ENCODE results near the gene P4HA2.

The P4HA2 gene

DNA sequence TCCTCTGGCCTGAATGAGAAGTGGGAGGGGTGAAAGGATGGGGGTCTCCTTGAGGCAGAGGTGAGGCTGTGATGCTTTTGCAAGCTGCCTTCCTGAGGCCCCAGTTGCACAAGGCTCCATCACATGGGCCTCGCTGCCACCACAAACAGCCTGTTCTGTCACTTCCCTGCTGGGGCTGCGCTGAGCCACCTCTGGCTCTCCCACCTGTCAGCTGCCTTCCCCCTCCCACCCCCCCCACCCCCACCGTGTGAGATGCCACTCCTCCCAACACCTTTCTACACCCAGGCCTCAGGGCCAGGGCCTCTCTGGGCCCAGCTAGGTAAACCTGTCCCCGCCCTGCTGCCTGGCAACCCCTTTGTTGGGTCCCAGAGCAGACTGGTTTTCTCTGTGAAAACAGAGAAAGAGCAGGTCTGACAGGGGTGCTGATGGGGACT lies 25.4 kb upstream of the P4HA2 start:
- in situ Hi-C loops (cut with MboI; ENCODE audit: low sequenced_read_pairs) = no loop called here

DNA sequence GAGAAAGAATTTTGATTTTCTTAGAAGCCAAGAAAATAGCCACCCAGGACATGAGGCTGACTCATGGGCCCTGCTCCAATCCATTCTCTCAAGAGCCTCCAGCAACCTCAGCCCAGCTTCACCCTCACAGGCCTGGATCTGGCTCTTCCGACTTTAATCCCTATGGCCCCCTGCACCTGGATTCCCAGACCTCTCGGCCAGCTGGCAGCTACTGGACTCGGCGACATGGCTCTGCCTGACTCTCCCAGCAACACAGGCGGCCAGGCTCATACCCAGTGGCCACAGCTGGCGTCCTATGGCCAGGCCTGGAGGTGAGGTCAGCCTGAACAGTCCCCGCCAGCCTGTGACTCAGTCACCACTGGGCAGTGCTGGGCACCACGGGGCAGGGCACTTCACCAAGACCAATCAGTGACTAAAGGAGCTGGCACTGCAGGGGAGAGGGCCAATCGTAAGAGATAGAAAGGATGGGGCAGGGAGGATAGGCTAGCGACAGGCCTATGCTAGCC lies 23.6 kb upstream of the P4HA2 start:
- in situ Hi-C loops (cut with MboI; ENCODE audit: low sequenced_read_pairs) = no loop called here

DNA sequence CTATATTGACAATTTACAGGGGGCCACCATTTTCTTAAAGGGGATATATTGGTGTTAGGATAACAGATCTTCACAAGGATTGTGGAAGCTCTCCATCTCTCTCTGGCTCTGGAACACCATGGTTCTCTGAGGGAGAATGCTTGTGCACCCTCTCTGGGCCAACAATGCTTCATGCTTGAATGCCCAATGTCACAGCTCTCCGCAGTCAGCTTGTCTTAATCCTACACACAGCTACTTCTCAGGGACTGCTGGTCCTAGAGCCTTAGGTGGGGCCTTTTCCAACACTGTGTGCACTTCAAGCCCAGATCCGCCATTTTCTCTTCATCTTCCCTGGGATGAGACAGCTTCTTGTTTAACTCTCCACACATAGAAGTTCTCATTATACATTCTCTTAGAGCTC lies 22.9 kb upstream of the P4HA2 start:
- in situ Hi-C loops (cut with MboI; ENCODE audit: low sequenced_read_pairs) = no loop called here

DNA sequence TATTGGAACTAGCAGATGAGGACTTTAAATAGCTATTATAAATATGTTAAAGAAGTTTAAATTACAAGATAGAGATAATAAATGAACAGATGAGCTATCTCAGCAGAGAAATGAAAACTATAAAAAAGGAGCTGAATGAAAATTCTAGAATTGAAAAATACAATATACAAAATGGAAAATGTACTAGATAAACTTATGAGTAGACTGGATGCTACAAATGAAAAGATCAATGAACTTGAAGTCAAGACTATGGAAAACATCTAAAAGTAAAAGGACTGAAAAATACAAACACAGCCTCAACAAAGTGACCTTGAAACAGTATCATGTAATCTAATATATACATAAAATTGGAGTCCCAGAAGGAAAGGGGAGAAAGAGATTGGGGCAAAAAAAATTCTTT lies 19.2 kb upstream of the P4HA2 start:
- in situ Hi-C loops (cut with MboI; ENCODE audit: low sequenced_read_pairs) = no loop called here

DNA sequence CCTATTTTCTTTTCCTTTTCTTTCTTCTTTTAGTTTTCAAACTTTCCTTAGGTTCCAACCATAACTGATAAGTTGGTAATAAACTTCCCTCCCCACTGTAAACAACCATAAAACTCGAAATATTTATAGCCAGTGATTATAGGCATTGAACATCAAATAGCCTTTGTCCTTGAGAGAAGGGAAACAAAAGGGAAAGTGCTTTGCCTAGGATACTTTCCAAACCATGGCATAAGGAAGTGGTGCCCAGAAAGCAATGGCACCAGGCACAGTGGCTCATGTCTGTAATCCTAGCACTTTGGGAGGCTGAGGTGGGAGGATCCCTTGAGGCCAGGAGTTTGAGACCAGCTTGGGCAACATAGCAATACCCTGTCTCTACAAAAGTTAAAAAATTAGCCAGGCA lies 17.9 kb upstream of the P4HA2 start:
- in situ Hi-C loops (cut with MboI; ENCODE audit: low sequenced_read_pairs) = no loop called here

DNA sequence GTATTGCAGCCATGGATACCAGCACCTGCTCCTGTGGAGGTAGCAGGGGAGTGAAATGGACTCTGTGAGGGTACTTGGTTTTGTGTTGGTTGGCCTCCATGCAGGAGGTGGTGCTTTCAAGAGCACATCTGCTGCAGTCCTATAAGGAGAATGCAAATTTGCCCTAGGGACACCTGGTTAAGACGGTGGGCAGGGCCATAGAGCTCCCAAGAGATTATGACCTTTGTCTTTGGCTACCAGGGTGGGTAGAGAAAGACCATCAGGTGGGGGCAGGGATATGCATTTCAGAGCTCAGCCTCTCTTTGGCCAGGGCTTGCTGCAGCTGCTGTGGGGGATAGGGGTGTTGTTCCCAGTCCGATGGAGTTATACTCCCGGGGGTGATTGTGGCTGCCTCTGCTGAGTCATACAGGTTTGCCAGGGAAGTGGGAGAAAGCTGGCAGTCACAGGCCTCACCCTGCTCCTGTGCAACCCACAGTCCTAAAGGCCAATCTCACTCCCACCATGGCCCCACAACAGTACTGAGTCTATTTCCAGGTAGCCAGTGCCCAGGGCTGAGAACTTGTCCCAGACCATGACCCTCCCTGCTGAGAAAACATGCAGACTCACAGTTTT lies 15.8 kb upstream of the P4HA2 start:
- in situ Hi-C loops (cut with MboI; ENCODE audit: low sequenced_read_pairs) = no loop called here

DNA sequence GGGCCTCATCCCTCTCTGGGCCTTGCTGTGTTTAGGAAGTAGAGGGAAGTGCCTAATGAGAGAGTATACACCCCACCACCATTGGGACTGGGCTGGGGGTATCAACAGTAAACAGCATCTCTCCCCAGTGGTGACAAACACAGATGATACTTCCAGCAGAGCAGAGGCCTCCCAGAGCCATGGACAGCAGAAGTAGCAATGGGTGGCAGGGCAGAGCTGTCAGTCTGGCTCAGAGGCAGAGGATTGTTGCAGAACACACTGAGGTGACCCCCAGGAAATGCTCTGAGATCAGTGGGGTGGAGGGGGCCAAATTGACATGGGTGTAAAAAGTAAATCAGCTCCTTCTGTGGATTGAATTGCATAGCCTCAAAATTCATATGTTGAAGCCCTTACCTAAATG lies 12.1 kb upstream of the P4HA2 start:
- in situ Hi-C loops (cut with MboI; ENCODE audit: low sequenced_read_pairs) = no loop called here

DNA sequence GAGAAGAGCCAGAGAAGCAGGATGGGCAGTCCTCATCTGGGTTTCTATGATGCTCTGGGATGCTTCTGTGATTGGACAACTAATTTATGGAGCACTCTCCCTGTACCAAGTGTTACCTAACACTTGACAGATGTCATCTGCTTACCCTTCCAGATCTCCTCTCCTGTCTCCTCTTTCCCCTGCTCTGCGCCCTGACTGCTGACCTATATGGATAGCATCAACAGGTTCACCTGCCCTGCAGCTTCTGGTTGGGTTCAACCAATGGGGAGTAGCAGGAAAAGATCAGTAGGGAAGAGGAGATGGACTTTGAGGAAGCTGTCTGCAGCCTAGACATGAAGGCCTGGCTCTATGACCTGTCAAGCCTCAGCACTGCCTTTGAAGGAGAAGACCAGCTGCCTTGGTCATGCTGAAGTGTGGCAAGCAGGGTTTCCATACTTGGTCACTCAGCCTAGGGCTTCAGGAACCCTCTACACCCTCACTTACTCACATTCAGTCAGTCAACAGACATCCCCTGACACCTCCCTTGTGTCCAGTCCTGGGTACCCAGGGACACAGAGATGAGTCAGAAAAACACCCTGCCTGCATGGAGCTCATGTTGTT lies 11.3 kb upstream of the P4HA2 start:
- in situ Hi-C loops (cut with MboI; ENCODE audit: low sequenced_read_pairs) = no loop called here

DNA sequence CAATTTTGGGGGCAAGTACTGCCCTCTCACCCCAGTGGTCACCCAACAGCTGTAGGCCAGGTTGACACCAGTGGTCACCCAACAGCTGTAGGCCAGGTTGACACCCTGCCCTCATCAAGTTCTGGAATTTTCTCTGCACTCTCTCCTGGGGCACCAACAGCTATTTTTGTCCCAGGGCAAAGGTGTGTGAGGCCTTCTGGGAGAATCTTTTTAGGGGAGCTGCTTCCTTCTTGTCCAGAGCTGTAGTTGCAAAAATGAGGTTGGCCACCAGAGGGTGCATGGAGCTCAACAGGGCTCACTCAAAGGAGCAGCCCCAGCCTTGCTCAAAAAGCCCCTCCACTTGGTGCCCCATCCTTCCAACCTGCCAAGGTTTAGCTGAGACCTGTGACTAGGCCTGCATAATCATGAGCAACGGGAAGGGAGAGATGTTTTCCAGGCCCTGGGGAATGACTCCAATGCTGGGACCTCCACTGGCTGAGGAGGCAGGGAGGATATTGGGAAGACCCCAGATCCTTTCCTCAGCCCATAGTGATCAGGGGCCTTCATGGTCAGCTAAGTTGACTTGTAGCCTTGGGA lies 10.6 kb upstream of the P4HA2 start:
- in situ Hi-C loops (cut with MboI; ENCODE audit: low sequenced_read_pairs) = no loop called here

DNA sequence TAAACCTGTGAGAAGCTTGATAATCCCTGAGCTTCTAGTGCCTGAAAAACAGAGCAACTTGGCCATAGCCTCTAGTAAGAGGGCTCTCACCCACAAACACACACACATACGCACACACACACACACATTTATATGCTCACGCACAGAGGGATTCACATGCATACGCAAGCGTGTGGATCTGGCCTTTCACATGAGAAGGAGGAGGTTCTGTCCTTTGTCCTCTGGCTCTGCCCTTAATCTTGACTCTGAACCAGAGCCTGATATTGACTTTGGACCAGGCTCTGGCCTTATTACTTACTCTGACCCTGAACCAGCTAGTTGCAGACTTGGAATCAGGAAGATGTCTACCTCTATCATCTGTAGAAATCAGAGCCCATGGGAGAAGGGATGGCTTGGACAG lies 10.0 kb upstream of the P4HA2 start:
- in situ Hi-C loops (cut with MboI; ENCODE audit: low sequenced_read_pairs) = no loop called here

DNA sequence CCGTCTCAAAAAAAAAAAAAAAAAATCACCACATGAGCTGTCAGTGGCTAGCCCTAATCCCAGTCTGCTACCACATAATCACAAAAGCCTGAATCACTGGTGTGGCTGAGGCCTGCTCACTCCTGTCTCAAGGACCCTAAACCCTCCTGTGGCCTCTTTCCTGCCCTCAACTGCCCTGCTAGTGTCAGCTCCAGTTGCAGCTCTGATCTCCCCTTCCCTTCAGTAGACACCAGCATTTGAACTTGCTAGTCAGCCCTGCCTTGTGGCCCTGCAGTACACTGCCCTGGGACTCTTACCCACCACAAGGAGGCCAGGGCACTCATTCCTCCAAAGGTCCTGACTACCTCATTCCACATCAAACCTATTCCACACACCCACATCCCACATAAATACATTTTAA lies 9.5 kb upstream of the P4HA2 start:
- in situ Hi-C loops (cut with MboI; ENCODE audit: low sequenced_read_pairs) = no loop called here

DNA sequence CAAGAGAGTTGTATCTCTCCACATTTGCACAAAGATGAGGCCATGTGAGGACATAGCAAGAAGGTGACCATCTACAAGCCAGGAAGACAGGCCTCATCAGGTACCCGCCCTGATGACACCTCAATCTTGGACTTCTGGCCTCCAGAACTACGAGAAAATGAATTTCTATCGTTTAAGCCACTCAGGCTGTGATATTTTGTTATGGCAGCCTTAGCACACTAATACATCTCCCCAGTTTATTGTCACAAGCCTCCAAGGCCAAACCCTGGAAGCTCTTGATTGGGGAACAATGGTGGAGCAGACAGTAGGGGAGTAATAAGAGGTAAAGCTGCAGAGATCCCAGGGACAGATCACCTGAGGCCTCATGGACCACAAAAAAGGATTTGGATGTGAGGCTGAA lies 7.7 kb upstream of the P4HA2 start:
- in situ Hi-C loops (cut with MboI; ENCODE audit: low sequenced_read_pairs) = no loop called here

DNA sequence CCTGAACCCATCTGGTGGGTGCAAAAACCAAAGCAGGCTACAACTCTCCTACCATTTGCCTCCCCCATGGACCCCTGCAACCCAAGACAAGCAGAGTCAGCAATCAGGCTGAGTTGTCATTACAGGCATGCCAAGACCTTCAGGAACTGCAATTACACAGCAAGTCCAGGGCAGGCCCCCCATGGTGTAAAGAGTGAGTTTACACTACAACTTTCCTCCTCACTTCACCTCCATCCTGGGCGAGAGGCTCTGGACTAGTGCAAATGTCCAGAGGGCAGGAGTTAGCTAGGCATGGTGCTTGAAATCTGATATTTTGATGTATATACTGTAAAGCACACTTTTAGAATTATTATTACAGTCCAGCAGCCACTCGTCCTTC lies 7.0 kb upstream of the P4HA2 start:
- in situ Hi-C loops (cut with MboI; ENCODE audit: low sequenced_read_pairs) = no loop called here

DNA sequence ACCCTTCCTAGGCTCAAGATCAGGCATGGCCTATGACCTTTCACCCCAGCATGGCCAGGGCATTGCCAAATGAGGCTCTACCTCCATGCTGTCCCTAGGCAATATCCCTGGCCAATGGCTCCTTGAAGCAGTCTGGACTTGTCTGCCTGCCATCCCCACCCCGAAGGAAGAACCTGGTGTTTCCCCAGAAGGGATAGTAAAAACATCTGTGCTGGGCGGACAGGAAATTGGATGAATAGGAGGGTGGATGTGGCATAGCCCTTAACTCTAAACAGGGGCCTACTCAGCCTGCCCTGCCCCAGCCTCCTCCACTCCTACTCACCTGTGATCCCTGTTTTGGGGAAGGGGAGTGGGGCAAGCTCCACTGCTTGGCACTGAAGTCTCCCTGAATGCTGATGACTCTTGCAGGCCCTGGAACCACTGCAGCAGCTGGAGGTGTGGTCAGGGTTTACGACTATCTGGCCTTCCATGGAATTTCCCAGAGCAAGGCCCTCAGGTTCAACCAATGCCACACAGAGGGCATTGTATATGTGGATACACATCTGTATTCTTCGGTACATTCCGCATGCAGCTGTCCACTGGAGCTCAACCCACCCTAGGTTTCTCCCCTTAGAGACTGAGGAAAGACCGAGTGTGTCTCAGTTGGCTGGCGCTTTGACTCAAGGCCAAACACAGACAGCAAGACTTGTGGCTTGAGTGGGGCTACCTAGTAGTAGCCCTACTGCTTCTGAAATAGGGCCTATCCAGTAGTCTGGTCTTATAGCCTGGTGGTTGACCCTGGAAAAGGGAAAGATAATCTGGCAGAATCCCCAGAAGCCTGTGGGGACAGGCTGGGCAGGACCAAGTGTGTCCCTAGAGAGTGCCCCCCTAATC lies 6.4 kb upstream of the P4HA2 start:
- in situ Hi-C loops (cut with MboI; ENCODE audit: low sequenced_read_pairs) = no loop called here

DNA sequence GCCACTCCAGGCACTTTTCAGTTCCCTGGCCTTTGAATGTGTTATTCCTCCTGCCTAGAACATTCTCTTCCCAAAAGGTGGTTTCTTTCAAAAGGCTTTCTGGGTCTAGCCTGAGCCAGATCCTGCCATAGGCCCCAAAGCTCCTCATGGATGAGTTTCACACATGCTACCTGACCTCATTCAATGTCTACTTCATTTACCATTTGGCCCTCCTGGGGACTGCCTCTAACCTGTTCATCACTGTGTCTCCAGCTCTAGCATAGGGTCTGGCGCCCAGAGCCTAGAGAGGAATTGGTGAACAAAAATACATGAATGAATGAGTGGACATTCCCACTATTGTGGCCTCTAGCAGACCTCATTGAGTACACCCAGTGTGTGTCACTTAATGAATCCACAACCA lies 5.4 kb upstream of the P4HA2 start:
- in situ Hi-C loops (cut with MboI; ENCODE audit: low sequenced_read_pairs) = no loop called here

DNA sequence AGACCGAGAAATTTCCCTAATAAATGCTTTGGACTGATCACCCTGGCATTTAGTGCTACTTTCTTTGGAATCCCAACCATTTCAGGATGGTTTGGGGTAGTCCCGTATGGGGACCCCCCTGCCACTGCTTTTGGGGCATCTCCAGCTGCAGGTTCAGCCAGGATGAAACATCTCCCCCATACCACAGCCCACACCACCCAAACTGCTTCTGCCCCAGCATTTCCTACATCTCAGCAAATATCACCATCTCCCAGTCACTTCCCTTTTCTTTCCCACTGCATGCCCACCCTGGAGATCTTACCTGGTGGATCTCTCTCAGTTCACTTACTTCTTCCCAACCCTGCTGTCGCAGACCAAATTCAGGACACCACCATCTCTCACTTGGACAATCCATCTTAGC lies 4.8 kb upstream of the P4HA2 start:
- in situ Hi-C loops (cut with MboI; ENCODE audit: low sequenced_read_pairs) = no loop called here

DNA sequence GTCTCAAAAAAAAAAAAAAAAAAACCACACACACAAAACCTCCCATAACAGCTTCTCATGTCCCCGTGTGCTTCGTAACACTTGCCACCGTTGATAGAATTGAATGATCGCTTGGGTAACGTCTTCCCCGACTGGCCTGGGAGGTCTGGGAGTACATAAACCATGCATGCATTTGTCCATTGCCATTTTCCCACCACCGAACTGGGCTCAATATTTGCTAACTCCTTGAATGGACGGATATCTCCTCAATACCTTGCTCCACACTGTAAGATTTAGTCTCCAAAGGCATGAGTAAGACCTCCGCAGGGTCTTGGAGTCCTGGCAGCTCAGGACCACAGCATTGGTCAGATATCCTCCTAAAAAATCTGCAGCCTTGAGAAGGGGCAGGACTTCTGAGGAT lies 3.2 kb upstream of the P4HA2 start:
- in situ Hi-C loops (cut with MboI; ENCODE audit: low sequenced_read_pairs) = no loop called here

DNA sequence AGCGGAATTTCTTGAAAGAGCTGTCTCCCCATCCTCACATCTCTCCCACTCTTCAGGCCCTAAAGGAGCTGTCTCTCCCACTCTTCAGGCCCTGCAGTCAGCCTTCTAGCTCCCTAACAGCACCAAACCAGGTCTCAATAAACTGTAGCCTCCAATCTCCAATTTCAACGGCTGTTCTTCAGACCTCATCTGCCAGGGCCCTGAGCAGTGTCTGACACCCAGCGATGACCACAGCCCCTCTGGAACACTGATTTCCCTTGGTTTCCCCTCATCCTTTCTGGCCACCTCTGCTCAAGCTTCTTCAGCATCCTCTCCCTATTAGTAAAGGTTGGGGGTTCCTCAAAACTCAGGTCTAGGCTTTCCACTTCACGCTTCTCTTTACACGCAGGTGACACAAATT lies 1.6 kb upstream of the P4HA2 start:
- in situ Hi-C loops (cut with MboI; ENCODE audit: low sequenced_read_pairs) = no loop called here

DNA sequence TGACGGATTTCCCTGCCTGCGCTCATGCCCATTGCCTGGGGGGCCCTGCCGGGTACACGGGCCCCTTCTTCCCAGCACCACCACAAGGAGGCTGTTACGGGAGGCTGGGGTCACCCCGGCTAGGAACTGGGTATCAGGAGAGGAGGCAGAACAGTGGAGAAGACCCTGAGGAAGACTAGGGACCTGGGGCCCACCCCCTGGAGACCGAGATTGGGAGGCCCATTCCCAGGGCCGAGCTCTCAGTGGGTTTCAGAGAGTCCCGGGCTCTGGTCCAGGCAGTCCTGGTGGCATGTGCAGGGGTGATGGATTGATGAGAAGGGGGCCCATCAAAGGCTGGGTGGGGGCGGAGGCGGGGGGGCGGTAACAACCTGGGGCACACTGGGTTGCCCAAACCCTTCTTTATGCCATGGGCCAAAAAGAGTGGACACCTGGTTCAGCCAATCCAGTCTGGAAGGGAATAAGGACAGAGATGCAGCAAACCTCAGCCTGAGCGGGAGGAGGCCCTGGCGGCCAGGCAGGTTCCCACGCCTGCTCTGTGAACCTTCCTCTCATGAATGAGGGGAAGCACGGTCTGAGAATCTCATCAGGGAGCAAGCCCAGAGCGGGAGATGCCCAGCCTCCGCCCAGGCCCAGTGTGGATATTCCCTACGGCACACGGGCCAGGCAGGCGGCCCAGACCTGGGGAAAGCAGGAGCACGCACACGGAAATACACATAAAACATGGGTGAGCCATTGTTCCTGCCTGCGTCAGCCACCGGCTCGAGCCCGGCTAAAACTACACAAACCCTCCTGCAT lies 785 bp upstream of the P4HA2 start:
- in situ Hi-C loops (cut with MboI; ENCODE audit: low sequenced_read_pairs) = no loop called here

DNA sequence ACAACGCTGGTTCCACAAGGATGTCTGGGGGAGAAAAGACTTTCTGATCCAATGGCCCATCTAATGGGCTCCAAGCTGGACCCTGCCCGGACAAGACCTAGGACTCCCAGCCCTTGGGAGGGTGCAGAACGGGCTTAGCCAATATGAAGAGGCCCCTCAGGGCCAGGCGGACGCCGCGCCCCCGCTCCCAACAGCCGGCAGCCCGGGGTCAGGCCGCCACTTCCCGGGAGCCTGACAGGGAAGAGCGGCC lies 493 bp downstream of the P4HA2 start:
- in situ Hi-C loops (cut with MboI; ENCODE audit: low sequenced_read_pairs) = no loop called here

DNA sequence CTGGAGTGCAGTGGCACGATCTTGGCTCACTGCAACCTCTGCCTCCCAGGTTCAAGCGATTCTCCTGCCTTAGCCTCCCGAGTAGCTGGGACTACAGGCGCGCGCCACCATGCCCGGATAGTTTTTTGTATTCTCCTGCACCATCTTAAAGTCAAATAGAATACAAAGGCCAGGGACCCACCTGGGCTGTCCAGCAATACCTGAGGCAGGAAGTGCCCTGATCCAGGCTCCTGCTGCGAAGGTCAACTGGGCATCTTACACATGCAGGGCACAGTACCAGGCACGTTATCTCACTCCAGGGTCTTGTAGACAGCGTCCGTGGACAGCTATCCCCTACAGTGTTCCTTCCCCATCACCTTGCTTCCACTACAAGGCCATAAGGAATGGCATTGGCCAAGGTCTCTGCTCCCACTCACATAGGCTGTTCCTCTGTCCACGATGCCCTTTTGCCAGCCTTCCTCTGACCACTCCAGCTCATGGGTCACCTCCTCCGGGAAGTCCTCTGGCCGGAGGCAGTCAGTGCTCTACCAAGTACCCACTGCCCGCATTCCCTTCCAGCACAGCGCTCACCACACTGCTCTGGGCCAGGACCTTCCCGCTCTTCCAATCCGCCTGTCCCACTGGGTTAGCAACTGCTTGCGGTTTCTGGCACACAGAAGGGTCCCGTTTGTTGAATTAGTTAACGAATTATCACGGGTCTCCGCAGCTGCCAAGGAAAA lies 978 bp downstream of the P4HA2 start:
- in situ Hi-C loops (cut with MboI; ENCODE audit: low sequenced_read_pairs) = no loop called here

Data from HL-60/S4 treated with retinoic acid at 250 ng/mL for 4 days and 3 days (cell line).